Vagina (tissue), 2 donors: ENCODE results near the gene RPL37A. TPM values are rescaled to one million over a fixed set of nuclear protein-coding genes. Genes with fewer than 3 reads are reported as not detected.

Experiments
- DNase-seq, 2 donors: peaks; one replicate each; pipeline ENCODE4 v3.0.0-alpha.2; 2017; ENCODE audit errors: extremely low spot score in 2 of 2
- H3K27ac ChIP-seq: fragments of 200-600 bp; sonication (generic); one replicate; pipeline ENCODE4 v1.5.1; 2019
- H3K27me3 ChIP-seq: fragments of 200-600 bp; sonication (generic); one replicate; pipeline ENCODE4 v1.5.1; 2019
- H3K36me3 ChIP-seq, 2 donors: fragments of 200-600 bp; sonication (generic); one replicate each; pipeline ENCODE4 v1.5.1; 2017 to 2019
- H3K4me1 ChIP-seq: fragments of 200-600 bp; sonication (generic); one replicate; pipeline ENCODE4 v1.5.1; 2019
- H3K4me3 ChIP-seq, 2 donors: fragments of 200-600 bp; sonication (generic); 1 replicate in 1 of 2; 2 replicates in 1 of 2; pipeline ENCODE4 v1.5.1; 2016 to 2019
- H3K9me3 ChIP-seq: fragments of 200-600 bp; sonication (generic); one replicate; pipeline ENCODE4 v1.5.1; 2019
- POLR2A ChIP-seq, 2 donors: fragments of 450-650 bp; IDR thresholded peaks; one replicate each; pipeline ENCODE4 v1.6.1; 2017; ENCODE audit warnings: antibody characterized with exemption in 2 of 2, mild to moderate bottlenecking in 2 of 2, moderate library complexity in 2 of 2
- POLR2AphosphoS5 ChIP-seq, 2 donors: sonication (generic); formaldehyde crosslinking; IDR thresholded peaks; one replicate each; pipeline ENCODE4 v1.9.0; 2017; ENCODE audit warnings: antibody characterized with exemption in 2 of 2, mild to moderate bottlenecking in 2 of 2, low read depth in 1 of 2; ENCODE audit not compliant: insufficient read depth in 1 of 2
- intact Hi-C: fragments of 100-400 bp; cut with DNase I; formaldehyde crosslinking; loops from one replicate; pipeline ENCODE4 v1.15.1; 2023
- total RNA-seq: library from RNA; depleted of rRNA; stranded (reverse); fragments of >200 nt; gene quantifications from one replicate; pipeline ENCODE4 v1.2.3, GENCODE V29; 2016
- TF ChIP-seq, protein P1 (sequence below), 3 experiments: fragments of 450-650 bp in 2 of 3; fragments of 200-600 bp in 1 of 3; sonication (generic) in 1 of 3; IDR thresholded peaks; one replicate each; pipeline ENCODE4 v1.5.1; 2017 to 2019; ENCODE audit warnings: antibody characterized with exemption in 3 of 3, mild to moderate bottlenecking in 2 of 3, moderate library complexity in 2 of 3

Gene RPL37A
- total RNA-seq, result 1,089 TPM

DNA sequence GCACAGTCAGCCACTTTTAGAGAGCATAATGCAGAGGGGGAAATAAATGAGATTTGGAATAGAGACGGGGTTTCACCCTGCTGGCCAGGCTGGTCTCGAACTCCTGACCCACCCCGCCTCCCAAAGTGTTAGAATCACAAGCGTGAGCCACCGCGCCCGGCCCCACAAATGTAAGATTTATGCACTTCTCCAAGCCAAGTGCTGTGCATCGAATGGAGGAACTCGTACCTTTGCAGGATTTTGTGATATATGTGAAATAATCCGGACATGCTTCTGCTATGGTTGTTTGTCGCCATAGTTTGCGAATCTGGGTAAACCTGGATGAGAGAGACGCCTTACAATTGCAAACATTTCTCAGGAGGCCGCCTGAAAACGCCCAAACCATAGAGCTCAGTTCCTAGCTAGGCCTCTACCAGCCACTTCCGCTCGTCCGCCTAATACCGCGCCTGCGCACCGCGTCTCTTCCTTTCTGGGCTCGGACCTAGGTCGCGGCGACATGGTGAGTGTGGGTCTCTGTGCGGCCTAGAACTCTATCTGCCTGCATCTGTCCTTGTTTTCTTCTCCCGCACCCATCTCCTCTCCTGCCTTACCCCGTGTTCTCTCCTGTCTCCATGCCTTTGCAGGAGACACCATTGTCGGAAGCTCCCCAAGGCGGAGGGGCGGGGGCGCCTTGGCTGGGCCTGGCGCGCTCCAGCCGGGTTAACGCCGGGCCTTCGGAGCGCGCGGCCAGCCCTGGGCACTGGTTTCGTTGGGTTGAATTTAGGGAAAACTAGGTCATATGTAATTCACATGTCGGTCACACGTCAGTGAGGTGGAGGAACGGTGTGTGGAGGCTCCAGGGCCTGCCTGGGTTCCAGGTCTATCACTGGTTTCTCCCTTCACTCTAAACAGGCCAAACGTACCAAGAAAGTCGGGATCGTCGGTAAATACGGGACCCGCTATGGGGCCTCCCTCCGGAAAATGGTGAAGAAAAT, at the start of gene RPL37A:
TSS of gene RPL37A (plus strand) at position 466 of the 974 bp plus-strand sequence. CDS start at position 497, 31 bp downstream.
- Histone ChIP-seq H3K4me1 (peaks cover 48% of the 10 kb centered on the region), H3K4me3 (peak within 1 kb of the TSS; percentile 52 to 91), H3K36me3 (peaks cover 0 to 37% of the 10 kb centered on the region in 2 donors), H3K9me3 (no peaks in the 10 kb centered on the region), H3K27me3 (no peaks in the 10 kb centered on the region), H3K27ac (peak within 1 kb of the TSS; percentile 86)
- TF ChIP-seq POLR2AphosphoS5 (IDR thresholded peaks at IDR 0.05; ENCODE audit: insufficient read depth in 1 of 2, low read depth in 1 of 2) (peak; percentile 94 to 99), POLR2A (IDR thresholded peaks at IDR 0.05) (peak in 1 of 2 donors; percentile 83)
- TF ChIP-seq, protein P1, sequence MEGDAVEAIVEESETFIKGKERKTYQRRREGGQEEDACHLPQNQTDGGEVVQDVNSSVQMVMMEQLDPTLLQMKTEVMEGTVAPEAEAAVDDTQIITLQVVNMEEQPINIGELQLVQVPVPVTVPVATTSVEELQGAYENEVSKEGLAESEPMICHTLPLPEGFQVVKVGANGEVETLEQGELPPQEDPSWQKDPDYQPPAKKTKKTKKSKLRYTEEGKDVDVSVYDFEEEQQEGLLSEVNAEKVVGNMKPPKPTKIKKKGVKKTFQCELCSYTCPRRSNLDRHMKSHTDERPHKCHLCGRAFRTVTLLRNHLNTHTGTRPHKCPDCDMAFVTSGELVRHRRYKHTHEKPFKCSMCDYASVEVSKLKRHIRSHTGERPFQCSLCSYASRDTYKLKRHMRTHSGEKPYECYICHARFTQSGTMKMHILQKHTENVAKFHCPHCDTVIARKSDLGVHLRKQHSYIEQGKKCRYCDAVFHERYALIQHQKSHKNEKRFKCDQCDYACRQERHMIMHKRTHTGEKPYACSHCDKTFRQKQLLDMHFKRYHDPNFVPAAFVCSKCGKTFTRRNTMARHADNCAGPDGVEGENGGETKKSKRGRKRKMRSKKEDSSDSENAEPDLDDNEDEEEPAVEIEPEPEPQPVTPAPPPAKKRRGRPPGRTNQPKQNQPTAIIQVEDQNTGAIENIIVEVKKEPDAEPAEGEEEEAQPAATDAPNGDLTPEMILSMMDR (IDR thresholded peaks at IDR 0.05), result peak in 1 of 3 experiments; percentile 7
- peak in 1 of 2 donors; percentile 93 for DNase-seq
- intact Hi-C loops, result no loop called here

DNA sequence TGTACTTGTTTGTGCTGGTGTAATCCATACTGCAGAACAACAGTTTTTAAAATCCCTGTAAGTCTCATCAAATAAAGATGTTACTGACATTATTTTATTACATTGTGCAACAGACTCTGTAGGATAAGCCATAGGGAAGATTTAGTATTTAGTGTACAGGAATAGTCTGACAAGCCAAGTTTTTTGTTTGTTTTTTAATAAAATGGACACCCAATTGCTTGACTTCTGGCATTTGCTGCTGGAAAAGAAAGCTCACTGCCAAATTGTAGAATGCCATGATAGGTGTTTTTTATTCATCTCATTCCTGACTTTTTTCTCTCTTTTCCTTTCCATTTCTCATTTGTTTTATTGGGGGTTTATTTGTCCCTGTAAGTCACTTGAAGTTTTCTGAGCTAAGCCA, 48.3 kb upstream of the RPL37A start:
- no peak for DNase-seq
- Histone ChIP-seq H3K4me3 (no peak overlapping the region), H3K36me3 (peaks cover 0 to 90% of the 10 kb centered on the region in 2 donors), H3K9me3 (no peaks in the 10 kb centered on the region), H3K27ac (no peak overlapping the region), H3K27me3 (no peaks in the 10 kb centered on the region), H3K4me1 (no peaks in the 10 kb centered on the region)
- TF ChIP-seq POLR2AphosphoS5 (IDR thresholded peaks at IDR 0.05; ENCODE audit: insufficient read depth in 1 of 2, low read depth in 1 of 2) (no peak), POLR2A (IDR thresholded peaks at IDR 0.05) (no peak)
- TF ChIP-seq, protein P1 (IDR thresholded peaks at IDR 0.05), result no peak
- intact Hi-C loops, result no loop called here

DNA sequence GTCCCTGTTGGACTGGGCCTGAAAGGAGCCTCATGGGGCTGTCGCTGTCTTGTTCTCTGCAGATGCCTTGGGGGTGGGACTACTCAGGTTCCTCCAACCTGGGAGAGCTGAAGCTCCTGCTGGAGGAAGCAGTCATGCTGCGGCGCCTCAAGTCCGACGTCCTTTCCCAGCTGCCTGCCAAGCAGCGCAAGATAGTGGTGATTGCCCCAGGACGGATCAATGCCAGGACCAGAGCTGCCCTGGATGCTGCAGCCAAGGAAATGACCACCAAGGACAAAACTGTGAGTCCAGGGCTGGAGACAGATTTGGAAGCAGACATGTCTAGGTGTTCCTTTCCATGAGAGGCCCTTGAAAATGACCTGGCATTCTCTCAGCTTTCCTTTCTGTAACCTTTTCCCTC, 47.9 kb upstream of the RPL37A start:
- H3K9me3 ChIP-seq, result no peaks in the 10 kb centered on the region
- DNase-seq, result no peak
- no peak overlapping the region for H3K27ac ChIP-seq
- no peak overlapping the region for H3K4me3 ChIP-seq
- intact Hi-C loops, result no loop called here
- H3K36me3 ChIP-seq, result peaks cover 0 to 92% of the 10 kb centered on the region in 2 donors
- H3K27me3 ChIP-seq, result no peaks in the 10 kb centered on the region
- no peak for TF ChIP-seq POLR2A (IDR thresholded peaks at IDR 0.05)
- TF ChIP-seq, protein P1 (IDR thresholded peaks at IDR 0.05), result no peak
- no peak for TF ChIP-seq POLR2AphosphoS5 (IDR thresholded peaks at IDR 0.05; ENCODE audit: insufficient read depth in 1 of 2, low read depth in 1 of 2)
- H3K4me1 ChIP-seq, result no peaks in the 10 kb centered on the region

DNA sequence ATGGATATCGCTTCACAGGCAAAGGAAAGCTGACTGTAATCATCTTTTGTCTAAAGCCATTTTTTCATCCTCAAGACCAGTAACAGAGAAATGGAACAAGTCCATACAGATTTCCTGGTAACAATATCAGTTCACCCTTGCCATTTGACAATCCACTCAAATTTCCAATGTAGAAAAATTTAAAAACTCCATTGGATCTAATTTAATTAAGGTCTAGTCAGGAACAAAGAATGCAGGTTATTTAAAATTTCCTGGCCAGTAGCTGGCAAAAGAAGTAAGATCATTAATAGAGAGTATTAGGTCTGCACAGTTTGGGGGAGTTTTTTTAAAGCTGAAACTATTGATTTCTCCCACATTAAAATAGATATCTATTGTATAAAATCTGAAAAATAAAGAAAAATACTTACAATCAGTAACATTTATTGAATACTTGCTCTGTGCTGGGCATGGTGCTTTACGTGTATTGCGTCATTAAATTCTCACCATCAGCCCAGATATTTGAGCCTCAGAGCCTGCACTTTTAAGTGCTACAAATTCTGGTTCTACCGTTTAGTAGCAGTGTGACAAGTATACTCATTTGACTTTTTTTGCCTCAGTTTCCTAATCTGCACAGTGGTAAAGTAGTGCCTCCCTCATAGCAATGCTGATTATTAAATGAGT, 44.6 kb upstream of the RPL37A start:
- Histone ChIP-seq H3K27ac (no peak overlapping the region), H3K4me3 (no peak overlapping the region), H3K27me3 (no peaks in the 10 kb centered on the region), H3K4me1 (no peaks in the 10 kb centered on the region), H3K36me3 (peaks cover 0 to 60% of the 10 kb centered on the region in 2 donors), H3K9me3 (no peaks in the 10 kb centered on the region)
- no peak for DNase-seq
- TF ChIP-seq POLR2AphosphoS5 (IDR thresholded peaks at IDR 0.05; ENCODE audit: insufficient read depth in 1 of 2, low read depth in 1 of 2) (no peak), POLR2A (IDR thresholded peaks at IDR 0.05) (no peak)
- TF ChIP-seq, protein P1 (IDR thresholded peaks at IDR 0.05), result no peak
- intact Hi-C loops, result no loop called here
